Neural cell (in vitro differentiated cells): Measurements from ENCODE around the gene OTULIN. TPM values are rescaled to one million over a fixed set of nuclear protein-coding genes. Genes with fewer than 3 reads are reported as not detected.

ENCODE experiments used
- H2AFZ ChIP-seq: fragments of 200-600, 300-800 bp; sonication (generic), shearing (Covaris generic); 2 replicates; pipeline ENCODE4 v1.6.0; 2014; ENCODE audit warnings: low read depth, mild to moderate bottlenecking, antibody characterized with exemption, low read length, moderate library complexity
- H3F3A ChIP-seq: fragments of 200-600 bp; shearing (Covaris generic); 2 replicates; pipeline ENCODE4 v1.6.1; 2016; ENCODE audit warnings: mild to moderate bottlenecking, moderate library complexity, mixed read lengths, antibody characterized with exemption, low read length; ENCODE audit not compliant: insufficient read depth, poor library complexity, severe bottlenecking
- H3K27ac ChIP-seq: fragments of 200-600, 300-800 bp; sonication (generic), shearing (Covaris generic); 2 replicates; pipeline ENCODE4 v1.5.1; 2014; ENCODE audit warnings: mild to moderate bottlenecking, low read length, moderate library complexity
- H3K27me3 ChIP-seq: fragments of 300-800, 200-600 bp; sonication (generic), shearing (Covaris generic); 2 replicates; pipeline ENCODE4 v1.6.0; 2014; ENCODE audit warnings: mild to moderate bottlenecking, low read depth, low read length, moderate library complexity; ENCODE audit not compliant: insufficient read depth
- H3K36me3 ChIP-seq: fragments of 300-800, 200-600 bp; sonication (generic), shearing (Covaris generic); 2 replicates; pipeline ENCODE4 v1.5.1; 2014; ENCODE audit warnings: mild to moderate bottlenecking, antibody characterized with exemption, low read length, moderate library complexity; ENCODE audit not compliant: insufficient read depth
- H3K4me2 ChIP-seq: fragments of 300-800, 200-600 bp; sonication (generic), shearing (Covaris generic); 2 replicates; pipeline ENCODE4 v1.6.0; 2014; ENCODE audit warnings: mild to moderate bottlenecking, low read length
- H3K4me3 ChIP-seq: fragments of 300-800, 200-600 bp; sonication (generic), shearing (Covaris generic); 2 replicates; pipeline ENCODE4 v1.5.1; 2014; ENCODE audit warnings: mild to moderate bottlenecking, low read length, moderate library complexity
- H3K79me2 ChIP-seq: fragments of 200-600 bp; shearing (Covaris generic); replicated peaks from 2 replicates; pipeline ENCODE4 v1.6.0; 2014; ENCODE audit warnings: mild to moderate bottlenecking, low read length, moderate library complexity; ENCODE audit not compliant: insufficient read depth
- H3K9ac ChIP-seq: fragments of 300-800, 200-600 bp; sonication (generic), shearing (Covaris generic); 2 replicates; pipeline ENCODE4 v1.6.1; 2016; ENCODE audit warnings: mild to moderate bottlenecking, low read length, mixed read lengths
- H3K9me2 ChIP-seq: fragments of 200-600 bp; shearing (Covaris generic); 2 replicates; pipeline ENCODE4 v1.6.1; 2016; ENCODE audit warnings: mild to moderate bottlenecking, low read length, mixed read lengths; ENCODE audit not compliant: insufficient read depth
- H3K9me3 ChIP-seq: fragments of 200-600, 300-800 bp; sonication (generic), shearing (Covaris generic); 2 replicates; pipeline ENCODE4 v1.6.1; 2016; ENCODE audit warnings: mild to moderate bottlenecking, mixed run types, low read length, moderate library complexity, mixed read lengths
- H4K20me1 ChIP-seq: fragments of 200-600 bp; shearing (Covaris generic); 2 replicates; pipeline ENCODE4 v1.6.1; 2016; ENCODE audit warnings: mild to moderate bottlenecking, mixed run types; ENCODE audit not compliant: insufficient read depth
- CTCF ChIP-seq: fragments of 450-650 bp; IDR thresholded peaks from 2 replicates; pipeline ENCODE4 v1.5.1; 2014; ENCODE audit warnings: antibody characterized with exemption, mild to moderate bottlenecking, moderate library complexity; ENCODE audit not compliant: poor library complexity, severe bottlenecking
- EP300 ChIP-seq: fragments of 450-650 bp; conservative IDR thresholded peaks from 2 replicates; pipeline ENCODE4 v1.6.1; 2014; ENCODE audit warnings: antibody characterized with exemption, mild to moderate bottlenecking, moderate library complexity; ENCODE audit not compliant: poor library complexity, severe bottlenecking
- EZH2 ChIP-seq: fragments of 200-600, 300-800 bp; shearing (Covaris generic), sonication (generic); IDR thresholded peaks from 2 replicates; pipeline ENCODE4 v1.6.1; 2014; ENCODE audit warnings: antibody characterized with exemption, low read length, borderline replicate concordance, mild to moderate bottlenecking; ENCODE audit not compliant: insufficient read depth, poor library complexity, severe bottlenecking
- MXI1 ChIP-seq: fragments of 450-650 bp; conservative IDR thresholded peaks from 2 replicates; pipeline ENCODE4 v1.6.1; 2014; ENCODE audit warnings: antibody characterized with exemption, mild to moderate bottlenecking; ENCODE audit not compliant: poor library complexity, severe bottlenecking
- POLR2AphosphoS5 ChIP-seq: IDR thresholded peaks from 2 replicates; pipeline ENCODE4 v1.6.1; 2012
- RAD21 ChIP-seq: fragments of 450-650 bp; conservative IDR thresholded peaks from 2 replicates; pipeline ENCODE4 v1.6.1; 2014; ENCODE audit warnings: antibody characterized with exemption, mild to moderate bottlenecking, moderate library complexity
- REST ChIP-seq: IDR thresholded peaks from 2 replicates; pipeline ENCODE4 v1.6.1; 2012; ENCODE audit warnings: borderline replicate concordance
- SMC3 ChIP-seq: fragments of 450-650 bp; conservative IDR thresholded peaks from 2 replicates; pipeline ENCODE4 v1.6.1; 2014; ENCODE audit warnings: antibody characterized with exemption, mild to moderate bottlenecking, moderate library complexity; ENCODE audit not compliant: poor library complexity
- TAF1 ChIP-seq: IDR thresholded peaks from 2 replicates; pipeline ENCODE4 v1.6.1; 2012; ENCODE audit warnings: low read depth
- polyA plus RNA-seq: library from polyadenylated mRNA; depleted of rRNA; stranded (reverse); fragments of >200 nt; gene quantifications from 2 replicates; pipeline ENCODE4 v1.2.3, GENCODE V29; 2014

The OTULIN gene
- polyA plus RNA-seq, 1 donor from 2014 or later = 19.9 TPM

GRCh38 chr5:14742498-14742897 is 78.0 kb downstream of the OTULIN start:
- TF ChIP-seq EZH2 (no peak), EP300 (no peak), RAD21 (no peak), SMC3 (no peak), TAF1 (no peak), POLR2AphosphoS5 (no peak), REST (no peak), CTCF (no peak), MXI1 (no peak)
- no peaks in the 10 kb centered on the region for H3F3A ChIP-seq
- no peak overlapping the region for H3K4me3 ChIP-seq
- no peak overlapping the region for H3K9ac ChIP-seq
- no peak overlapping the region for H3K27ac ChIP-seq
- no peak overlapping the region for H3K4me2 ChIP-seq
- no peak overlapping the region for H2AFZ ChIP-seq
- H3K27me3 ChIP-seq = no peaks in the 10 kb centered on the region
- no peaks in the 10 kb centered on the region for H4K20me1 ChIP-seq
- H3K9me2 ChIP-seq = no peaks in the 10 kb centered on the region
- H3K36me3 ChIP-seq = peaks cover 14% of the 10 kb centered on the region
- no peaks in the 10 kb centered on the region for H3K9me3 ChIP-seq
- no peaks in the 10 kb centered on the region for H3K79me2 ChIP-seq

- Histone ChIP-seq H4K20me1 (no peaks in the 10 kb centered on the region), H3K4me3 (no peak overlapping the region), H3K9me3 (no peaks in the 10 kb centered on the region), H3K36me3 (peaks cover 14% of the 10 kb centered on the region), H3K27ac (no peak overlapping the region), H3K27me3 (no peaks in the 10 kb centered on the region), H3K9ac (no peak overlapping the region), H3F3A (no peaks in the 10 kb centered on the region), H3K79me2 (no peaks in the 10 kb centered on the region), H3K9me2 (no peaks in the 10 kb centered on the region), H3K4me2 (no peak overlapping the region), H2AFZ (no peak overlapping the region)
- TF ChIP-seq CTCF (no peak), TAF1 (no peak), SMC3 (no peak), EZH2 (no peak), POLR2AphosphoS5 (no peak), EP300 (no peak), RAD21 (no peak), MXI1 (no peak), REST (no peak)
Observed at GRCh38 chr5:14743601-14744295, 79.2 kb downstream of the OTULIN start.
